GDM1 (cell line): Measurements from ENCODE around the gene BBS7.
A peak's percentile ranks its signal among the peaks of the same experiment; 100 is the strongest.

Source experiments
- DNase-seq: peaks from one replicate; lab custom pipeline; 2025; lab: John Stamatoyannopoulos, UW

BBS7 gene

DNA sequence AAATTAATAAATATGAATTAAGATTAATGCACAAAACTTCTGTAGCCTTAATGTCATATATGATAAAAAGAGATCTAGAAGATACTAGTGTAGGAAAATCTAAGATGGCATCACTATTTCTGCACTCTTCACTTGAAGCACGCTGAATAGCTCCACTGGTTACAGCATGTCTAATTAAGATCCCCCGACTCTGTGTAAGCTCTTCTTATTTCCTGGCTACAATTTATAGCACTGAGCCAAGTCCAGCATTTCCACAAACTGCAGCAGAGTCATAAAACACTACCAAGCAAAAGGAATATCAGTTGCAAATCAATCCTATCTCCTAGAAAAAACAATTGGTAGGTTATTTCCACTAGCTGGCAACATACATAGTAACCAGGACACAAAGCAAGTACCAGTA is 45.3 kb downstream of the BBS7 start:
- DNase-seq: no peak

- DNase-seq: no peak
These were observed 46.1 kb downstream of the BBS7 start for GRCh38 chr4:121824171-121824527.

DNA sequence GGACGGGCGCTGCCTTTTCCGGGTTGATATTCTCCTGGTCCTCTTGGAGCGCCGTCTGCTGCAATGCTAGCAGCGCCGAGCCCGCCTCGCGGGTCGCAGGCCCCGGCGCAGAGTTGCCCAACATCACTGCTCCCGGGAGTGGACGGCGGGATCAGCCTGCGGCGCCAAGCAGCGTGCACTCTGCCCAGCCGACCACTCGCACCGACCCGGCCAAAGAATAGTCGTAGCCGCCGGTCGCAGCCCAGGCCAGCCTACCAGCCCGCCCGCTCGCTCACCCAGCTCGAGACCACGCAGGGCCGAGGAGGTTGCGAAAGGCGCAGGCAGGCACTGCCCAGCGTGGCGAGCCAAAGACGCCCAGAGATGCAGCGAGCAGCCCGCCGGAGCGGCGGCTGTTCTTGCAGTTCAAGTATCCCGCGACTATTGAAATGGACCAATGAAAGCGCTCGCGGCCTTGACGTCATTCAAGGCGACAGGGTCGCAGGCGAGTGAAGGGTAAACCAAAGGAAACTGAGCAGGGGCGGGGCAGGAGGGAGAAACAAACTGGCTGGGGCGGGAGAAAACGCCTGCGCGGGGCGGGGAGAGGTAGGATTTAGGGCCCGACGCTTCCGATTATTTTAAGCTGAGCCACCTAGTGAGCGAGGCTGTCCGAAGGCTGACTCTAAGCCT is 46.6 kb downstream of the BBS7 start, which contains the start of gene CCNA2:
CCNA2 (minus strand) TSS at position 379 of the 666 bp plus-strand sequence; CDS start at position 124, 255 bp downstream.
- peak; percentile 94 for DNase-seq

DNA sequence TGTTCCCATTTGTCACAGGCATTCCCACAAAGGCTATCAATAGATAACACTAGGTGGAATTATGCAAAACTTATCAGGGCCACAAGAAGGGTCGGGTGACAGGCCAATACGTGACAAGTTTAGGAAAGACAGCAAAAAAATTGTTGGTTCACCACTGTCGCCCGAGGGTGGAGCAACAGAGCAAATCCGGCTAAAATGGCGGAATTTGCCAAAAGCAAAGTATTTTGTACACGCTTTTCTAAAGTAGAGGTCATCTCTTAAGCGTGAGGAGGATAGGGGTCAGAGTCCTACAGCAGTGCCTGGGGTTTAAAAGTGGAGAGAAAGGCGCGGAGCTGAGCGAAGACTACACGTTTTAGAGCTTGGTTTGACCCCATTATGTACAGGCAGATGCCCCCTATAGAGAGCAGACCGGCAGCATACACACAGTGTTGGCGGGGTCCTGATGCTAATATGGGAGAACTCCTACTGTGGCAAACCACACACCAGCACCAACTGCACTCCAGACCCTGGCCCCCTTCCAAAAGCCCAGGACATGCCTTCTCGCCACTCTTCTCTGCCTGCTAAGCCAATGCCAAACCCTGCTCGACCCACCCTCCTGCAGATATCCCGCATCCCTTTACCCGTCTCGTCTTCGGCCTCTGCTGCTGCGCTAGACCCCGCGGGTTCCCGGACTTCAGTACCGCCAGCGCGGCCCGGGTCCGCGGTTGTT is 47.3 kb downstream of the BBS7 start:
- DNase-seq: peak; percentile 12

- no peak for DNase-seq
These were observed 48.2 kb downstream of the BBS7 start for GRCh38 chr4:121822047-121822446.

GRCh38 chr4:121819216-121819965 is 50.9 kb downstream of the BBS7 start:
- DNase-seq: no peak

DNA sequence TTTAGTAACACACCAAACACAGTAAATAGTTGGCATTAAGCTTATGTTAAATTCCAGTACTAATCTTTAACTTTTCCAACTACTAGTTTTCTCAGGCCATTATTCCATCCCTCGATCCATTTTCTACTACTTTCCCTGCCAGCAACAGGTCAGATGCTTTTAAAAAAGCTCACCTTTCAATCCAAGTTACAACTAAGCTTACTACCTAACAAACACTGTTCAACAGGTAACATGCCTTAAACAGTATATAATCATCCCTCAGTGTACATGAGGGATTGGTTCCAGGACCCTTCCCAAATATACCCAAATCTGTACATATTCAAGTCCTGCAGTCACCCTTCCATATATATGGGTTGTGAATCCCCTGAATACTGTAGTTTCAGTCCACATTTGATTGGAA is 52.1 kb downstream of the BBS7 start:
- DNase-seq: no peak

DNA sequence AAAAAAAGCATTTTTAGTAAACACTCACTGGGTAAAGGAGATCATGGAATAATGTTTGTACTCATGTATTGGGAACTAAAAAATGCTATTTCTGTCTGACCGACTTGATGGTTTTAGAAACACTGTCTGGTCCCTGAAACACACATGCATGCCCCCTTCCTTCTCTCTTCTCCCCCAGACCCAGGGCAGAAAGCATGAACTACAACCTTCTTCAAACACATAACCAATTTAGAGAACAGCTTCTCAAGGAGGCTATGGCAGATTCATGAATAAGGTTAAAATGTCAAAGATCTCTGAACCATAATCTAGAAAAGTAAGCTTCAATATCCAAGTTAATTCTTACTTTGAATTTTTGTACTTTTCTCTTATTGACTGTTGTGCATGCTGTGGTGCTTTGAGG is 52.6 kb downstream of the BBS7 start:
- no peak for DNase-seq

GRCh38 chr4:121817006-121817405 is 53.3 kb downstream of the BBS7 start:
- DNase-seq: no peak

DNA sequence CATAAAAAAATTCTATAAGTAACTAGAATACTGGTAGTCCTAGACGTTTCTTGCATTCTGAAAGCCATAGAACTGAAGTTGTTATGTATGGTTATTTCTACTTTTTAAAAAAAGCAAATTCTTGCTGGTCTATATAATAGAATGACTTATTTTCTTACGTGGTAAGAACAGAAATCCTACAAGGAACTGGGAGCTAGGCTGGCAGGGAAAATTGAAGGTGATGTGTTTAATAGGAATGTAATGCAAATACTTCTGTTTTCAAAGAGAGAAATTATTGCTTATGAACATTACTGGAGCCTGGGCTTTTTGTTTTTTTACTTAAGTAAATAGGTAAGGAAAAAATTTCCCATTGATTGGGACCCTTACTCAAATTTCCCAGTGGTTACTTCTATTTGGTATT is 55.5 kb downstream of the BBS7 start:
- no peak for DNase-seq

- no peak for DNase-seq
These were observed 59.2 kb downstream of the BBS7 start for GRCh38 chr4:121811122-121811521.

GRCh38 chr4:121806411-121806810 is 63.9 kb downstream of the BBS7 start:
- no peak for DNase-seq

- DNase-seq: no peak
These were observed 68.6 kb downstream of the BBS7 start for GRCh38 chr4:121801715-121802075.

GRCh38 chr4:121800961-121801714 is 69.1 kb downstream of the BBS7 start, which contains the start of gene EXOSC9:
Gene EXOSC9 (plus strand): TSS chr4:121801323. CDS start chr4:121801425, 102 bp downstream.
- peak; percentile 89 for DNase-seq

DNA sequence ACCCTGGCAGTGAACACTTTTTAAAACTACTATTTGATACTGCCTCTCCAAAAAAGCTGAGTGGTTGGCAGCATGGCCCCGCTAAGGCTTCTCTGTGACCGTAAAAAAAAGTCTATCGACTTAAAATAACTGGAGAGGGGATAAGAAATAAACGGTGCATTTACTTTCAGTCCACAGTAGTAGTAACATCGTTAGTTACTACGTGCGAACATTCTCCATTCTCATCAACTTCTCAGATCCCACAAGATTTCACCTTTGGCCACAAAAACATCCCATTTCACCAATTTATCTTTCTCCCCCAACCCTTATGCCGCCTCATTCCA is 69.7 kb downstream of the BBS7 start:
- DNase-seq: no peak

- no peak for DNase-seq
These were observed 70.3 kb downstream of the BBS7 start for GRCh38 chr4:121799867-121800501.

DNA sequence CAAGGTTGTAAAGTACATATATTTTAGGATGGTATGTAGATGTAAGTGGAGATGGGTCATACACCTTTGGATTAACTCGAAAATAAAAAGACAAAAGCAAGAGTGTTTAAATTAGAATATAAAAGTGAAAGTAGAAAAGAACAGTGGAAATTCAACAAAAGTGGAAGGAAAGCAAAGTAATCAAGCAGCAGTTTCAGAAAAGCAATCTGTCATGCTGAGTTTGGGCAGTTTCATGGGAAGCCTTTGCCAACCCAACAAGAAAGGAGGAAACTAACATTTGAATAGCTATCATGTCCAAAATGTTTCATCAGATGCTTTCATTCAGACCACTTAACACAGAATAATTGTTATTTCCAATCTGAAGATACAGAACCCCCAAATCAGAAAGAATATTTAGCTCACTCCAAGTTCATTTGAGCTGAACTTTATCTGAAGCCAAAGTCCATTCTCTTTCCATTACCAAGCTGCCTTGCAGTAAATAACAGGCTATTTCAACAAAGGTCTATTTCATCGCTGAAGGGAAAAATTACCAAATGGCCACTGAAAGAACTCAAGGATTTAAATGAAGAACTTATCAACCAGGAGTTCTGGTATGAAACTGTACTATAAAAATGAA is 71.0 kb downstream of the BBS7 start:
- DNase-seq: no peak

- no peak for DNase-seq
These were observed 74.0 kb downstream of the BBS7 start for GRCh38 chr4:121796283-121796682.

GRCh38 chr4:121794505-121795188 is 75.6 kb downstream of the BBS7 start:
- no peak for DNase-seq

DNA sequence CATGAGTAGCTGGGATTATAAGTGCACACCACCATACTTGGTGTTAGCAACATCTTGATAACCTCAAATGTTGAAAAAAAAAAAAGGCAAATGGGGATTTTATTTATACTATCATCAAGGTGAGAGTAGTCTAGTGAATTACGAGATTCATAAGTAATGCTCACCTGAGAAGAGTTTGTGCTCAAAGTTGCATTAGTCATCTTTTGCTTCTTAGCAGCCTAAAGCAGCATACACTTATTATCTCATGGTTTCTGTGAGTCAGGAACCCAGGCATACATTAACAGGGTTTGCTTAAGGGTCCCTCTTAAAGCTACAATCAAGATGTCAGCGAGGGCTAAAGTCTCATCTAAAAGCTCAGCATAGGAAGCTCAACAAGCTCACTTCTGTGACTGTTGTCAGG is 77.3 kb downstream of the BBS7 start:
- DNase-seq: no peak

DNA sequence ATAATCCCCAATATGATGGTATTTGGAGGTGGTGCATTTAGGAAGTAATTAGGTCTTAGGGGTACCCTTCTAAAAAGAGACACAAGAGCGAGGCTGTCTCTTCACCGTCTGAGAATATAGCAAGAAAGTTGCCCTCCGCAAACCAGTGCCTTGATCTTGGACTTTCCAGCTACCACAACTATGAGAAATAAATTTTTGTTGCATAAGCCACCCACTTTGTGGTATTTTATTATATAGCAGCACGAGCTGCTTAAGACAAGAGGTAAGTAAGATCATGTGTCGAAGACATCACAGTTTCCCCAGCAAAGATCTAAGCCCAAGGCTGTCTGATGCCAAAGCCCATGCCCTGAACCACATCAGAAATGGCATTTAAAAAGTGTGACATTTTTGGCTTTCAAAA is 78.8 kb downstream of the BBS7 start:
- no peak for DNase-seq
